HG03280 (cell line): ENCODE data around the gene NPM1.
A peak's percentile ranks its signal among the peaks of the same experiment; 100 is the strongest.
"Not testable (repeated sequence)": the region's sequence is repeated elsewhere in the genome, so short reads cannot be mapped to it uniquely, and the experiment has no call there.

ENCODE experiments used
- ATAC-seq: cut with Tn5 transposase; IDR thresholded peaks from one replicate; pipeline ENCODE4 v1.9.1; 2021; ENCODE audit warnings: mild to moderate bottlenecking, moderate library complexity; ENCODE audit not compliant: unreplicated experiment

Gene NPM1

DNA sequence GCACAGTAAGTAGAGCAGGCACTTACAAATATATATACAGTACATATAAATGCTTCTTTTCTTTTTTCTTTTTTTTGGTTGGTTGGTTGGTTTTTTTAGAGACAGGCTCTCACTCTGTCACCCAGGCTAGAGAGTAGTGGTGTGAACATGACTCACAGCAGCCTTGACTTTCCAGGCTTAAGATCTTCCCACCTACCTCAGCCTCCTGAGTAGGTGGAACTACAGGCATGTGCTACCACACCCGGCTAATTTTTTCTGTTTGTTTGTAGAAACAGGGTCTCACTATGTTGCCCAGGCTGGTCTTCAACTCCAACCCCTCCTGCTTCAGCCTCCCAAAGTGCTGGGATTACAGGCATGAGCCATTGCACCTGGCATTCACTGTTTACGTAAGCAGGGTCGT lies 2.6 kb upstream of the NPM1 start:
- not testable (repeated sequence) for ATAC-seq

DNA sequence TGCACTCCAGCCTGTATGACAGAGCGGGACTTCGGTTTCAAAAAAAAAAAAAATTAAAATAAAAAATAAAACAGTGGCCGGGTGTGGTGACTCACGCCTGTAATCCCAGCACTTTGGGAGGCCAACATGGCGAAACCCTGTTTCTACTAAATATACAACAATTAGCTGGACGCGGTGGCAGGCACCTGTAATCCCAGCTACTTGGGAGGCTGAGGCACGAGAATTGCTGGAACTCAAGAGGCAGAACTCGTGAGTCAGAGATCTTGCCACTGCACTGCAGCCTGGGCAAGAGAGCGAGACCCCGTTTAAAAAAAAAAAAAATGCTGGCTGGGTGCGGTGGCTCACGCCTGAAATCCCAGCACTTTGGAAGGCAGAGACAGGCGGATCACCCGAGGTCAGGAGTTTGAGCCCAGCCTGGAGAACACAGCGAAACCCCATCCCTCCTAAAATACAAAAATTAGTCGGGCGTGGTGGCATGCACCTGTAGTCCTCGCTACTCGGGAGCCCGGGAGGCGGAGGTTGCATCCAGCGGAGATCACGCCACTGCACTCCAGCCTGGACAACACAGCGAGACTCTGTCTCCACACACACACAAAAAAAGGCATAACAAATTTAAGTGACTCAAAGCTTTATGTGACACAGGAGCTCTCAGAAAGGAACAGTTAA lies 1.5 kb upstream of the NPM1 start:
- ATAC-seq = no peak

DNA sequence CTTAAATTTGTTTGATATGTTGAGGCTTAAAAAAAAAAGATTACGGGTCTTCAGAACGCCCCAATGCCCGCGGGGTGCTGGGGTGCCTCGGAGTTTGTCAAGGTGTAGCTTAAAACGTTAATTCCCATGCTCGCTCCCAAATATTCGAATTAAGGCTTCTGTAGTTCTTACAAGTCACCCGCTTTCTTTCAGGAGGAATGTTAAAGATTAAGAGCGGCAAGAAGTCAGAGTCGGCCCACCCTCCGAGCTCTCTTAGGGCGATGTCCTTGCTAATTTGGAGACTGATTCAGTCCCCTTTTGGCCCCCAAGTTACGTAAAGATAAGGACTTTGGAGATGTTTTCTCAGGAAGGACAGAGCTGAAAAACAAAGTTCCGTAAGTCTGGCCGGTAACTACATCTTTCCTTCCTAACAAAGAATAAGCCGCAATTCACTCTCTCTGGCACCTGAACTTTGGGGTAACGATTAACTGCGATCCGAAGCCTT lies 746 bp upstream of the NPM1 start:
- no peak for ATAC-seq

DNA sequence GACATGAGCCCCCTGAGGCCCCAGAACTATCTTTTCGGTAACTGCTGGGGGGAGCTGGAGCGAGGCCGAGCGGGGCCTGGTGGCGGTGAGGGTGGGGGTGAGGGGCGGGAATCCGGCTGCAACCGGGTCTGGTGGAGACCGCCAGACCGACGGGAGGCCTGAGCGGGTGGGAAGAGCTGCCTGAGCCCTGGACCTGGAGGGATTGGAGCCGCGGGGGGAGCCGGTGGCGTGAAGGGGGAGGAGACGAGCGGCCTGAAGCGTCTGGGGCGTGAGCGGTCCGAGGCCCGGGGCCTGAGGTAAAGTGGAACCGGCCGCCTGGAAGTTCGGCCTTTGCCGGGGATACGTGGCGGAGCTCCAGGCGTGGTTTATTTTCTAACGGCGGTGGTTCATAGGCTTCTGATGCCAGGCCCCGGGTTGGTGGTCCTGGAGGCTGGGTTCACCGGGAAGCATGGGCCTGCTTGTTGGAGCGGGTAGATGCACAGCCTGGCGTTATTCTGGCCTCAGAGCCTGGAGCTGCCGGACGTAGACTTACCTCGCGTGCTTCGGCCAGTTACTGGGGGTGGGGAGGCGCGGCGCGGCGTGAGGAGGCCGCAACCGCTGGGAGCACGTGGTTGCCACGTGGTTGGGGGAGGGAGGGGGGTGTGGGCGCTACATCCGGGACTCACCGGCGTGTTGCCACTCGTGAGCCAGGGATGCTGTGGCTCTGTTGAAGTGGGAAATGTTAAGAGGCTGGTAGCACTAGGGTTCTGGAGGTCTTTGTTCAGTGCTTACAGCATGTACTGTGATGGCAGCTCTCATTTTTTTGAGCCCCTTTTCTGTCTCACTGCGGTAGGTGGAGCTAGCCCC lies 544 bp downstream of the NPM1 start:
- peak; percentile 30 for ATAC-seq

- no peak for ATAC-seq
These were observed 1.1 kb downstream of the NPM1 start for GRCh38 chr5:171388816-171389168.

DNA sequence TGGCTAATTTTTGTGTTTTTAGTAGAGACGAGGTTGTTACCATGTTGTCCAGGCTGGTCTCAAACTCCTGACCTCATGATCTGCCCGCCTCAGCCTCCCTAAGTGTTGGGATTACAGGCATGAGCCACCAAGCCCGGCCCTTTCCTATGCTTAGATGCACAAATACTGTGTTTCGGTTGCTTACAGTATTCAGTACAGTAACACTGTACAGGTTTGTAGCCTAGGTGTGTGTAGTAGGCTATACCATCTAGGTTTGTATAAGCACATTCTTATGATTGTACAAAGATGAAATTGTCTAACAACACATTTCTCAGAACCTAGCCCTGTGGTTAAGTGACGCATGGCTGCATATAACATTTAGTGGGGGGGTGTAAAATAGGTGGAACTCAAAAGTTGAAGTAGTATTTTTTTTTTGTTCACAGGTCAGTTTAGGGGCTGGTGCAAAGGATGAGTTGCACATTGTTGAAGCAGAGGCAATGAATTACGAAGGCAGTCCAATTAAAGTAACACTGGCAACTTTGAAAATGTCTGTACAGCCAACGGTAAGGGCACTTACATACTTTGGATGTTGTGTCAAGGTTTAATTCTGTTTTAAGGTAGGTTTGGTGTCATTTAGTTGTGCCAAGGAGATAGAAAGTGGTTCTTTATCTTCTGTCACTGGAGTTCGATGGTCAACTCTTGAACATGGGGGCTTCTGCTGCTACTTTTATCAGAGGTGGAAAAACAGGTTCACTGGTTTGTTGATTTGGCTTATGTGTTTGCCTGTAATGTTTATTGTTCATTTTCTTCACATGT lies 3.4 kb downstream of the NPM1 start:
- ATAC-seq = no peak

DNA sequence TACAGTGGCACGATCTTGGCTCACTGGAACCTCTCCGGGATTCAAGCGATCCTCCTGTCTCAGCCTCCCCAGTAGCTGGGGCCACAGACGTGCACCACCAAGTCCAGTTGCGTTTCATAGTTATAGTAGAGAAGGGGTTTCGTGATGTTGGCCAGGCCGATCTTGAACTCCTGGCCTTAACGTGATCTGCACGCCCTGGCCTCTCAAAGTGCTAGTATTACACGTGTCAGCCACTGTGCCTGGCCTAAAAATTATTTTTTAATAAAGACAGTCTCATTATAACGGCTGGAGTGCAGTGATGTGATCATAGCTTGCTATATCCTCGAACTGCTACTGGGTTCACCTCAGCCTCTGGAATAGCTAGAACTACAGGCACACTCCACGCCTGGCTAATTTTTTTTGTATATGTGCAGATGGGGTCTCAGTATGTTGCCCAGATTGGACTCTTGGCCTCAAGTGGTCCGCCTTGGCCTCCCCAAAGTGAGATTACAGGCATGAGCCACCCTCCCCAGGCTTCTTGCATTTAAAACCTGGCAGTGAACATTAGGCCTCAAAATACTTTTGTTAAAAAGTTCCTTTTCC lies 4.4 kb downstream of the NPM1 start:
- no peak for ATAC-seq

- ATAC-seq = no peak
These were observed 5.0 kb downstream of the NPM1 start for GRCh38 chr5:171392585-171393159.

- no peak for ATAC-seq
These were observed 7.4 kb downstream of the NPM1 start for GRCh38 chr5:171395042-171395441.

DNA sequence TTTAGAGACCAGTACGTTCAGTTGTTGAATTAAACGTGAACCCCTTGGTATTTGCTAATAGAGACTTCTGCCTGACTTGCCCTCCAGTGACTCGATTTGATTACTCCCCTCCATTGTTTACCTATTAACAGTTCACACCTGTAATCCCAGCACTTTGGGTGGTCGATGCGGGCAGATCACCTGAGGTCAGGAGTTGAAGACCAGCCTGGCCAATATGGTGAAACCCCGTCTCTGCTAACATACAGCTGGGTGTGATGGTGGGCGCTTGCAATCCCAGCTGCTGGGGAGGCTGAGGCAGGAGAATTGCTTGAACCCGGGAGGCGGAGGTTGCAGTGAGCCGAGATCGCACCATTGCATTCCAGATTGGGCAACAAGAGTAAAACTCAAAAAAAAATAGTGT lies 8.9 kb downstream of the NPM1 start:
- ATAC-seq = not testable (repeated sequence)

DNA sequence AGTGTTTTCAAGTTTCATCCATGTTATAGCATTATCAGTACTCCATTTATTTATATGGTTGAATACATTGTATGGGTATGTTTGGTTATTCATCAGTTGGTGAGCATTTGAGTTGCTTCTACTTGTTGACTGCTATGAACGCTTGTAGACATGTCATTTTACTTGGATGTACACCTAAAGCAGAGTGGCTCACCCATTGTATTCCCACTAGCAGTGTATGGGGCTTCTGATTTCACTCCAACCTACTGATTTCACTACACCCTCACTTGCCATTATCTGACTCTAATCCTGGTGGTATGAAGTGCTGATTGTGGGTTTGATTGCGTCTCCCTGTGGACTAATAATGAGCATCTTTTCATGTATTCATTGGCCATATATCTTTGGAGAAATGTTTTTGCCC lies 9.5 kb downstream of the NPM1 start:
- no peak for ATAC-seq

DNA sequence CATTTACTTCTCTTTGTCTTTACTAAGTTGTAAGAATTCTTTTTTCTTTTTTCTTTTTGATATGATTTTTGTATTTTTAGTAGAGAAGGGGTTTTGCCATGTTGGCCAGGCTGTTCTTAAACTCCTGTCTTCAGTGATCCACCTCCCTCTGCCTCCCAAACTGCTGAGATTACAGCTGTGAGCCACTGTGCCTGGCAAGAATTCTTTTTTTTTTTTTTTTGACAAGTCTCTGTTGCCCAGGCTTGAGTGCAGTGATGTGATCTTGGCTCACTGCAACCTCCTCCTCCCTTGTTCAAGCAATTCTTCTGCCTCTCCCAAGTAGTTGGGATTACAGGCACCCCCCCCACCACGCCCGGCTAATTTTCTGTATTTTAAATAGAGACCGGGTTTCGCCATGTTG lies 9.9 kb downstream of the NPM1 start:
- ATAC-seq = no peak

DNA sequence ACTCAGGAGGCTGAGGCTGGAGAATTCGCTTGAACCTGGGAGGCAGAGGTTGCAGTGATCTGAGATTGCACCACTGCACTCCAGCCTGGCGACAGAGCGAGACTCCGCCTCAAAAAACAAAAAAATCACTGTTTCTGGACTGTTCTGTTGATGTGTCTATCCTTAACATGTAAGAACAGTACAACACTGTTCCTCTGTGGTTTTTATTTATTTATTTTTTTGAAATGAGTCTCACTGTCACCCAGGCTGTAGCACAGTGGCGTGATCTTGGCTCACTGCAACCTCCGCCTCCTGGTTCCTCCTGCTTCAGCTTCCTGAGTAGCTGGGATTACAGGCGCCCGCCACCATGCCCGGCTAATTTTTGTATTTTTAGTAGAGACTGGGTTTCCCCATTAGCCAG lies 11.0 kb downstream of the NPM1 start:
- not testable (repeated sequence) for ATAC-seq

- no peak for ATAC-seq
These were observed 12.5 kb downstream of the NPM1 start for GRCh38 chr5:171400169-171400568.

DNA sequence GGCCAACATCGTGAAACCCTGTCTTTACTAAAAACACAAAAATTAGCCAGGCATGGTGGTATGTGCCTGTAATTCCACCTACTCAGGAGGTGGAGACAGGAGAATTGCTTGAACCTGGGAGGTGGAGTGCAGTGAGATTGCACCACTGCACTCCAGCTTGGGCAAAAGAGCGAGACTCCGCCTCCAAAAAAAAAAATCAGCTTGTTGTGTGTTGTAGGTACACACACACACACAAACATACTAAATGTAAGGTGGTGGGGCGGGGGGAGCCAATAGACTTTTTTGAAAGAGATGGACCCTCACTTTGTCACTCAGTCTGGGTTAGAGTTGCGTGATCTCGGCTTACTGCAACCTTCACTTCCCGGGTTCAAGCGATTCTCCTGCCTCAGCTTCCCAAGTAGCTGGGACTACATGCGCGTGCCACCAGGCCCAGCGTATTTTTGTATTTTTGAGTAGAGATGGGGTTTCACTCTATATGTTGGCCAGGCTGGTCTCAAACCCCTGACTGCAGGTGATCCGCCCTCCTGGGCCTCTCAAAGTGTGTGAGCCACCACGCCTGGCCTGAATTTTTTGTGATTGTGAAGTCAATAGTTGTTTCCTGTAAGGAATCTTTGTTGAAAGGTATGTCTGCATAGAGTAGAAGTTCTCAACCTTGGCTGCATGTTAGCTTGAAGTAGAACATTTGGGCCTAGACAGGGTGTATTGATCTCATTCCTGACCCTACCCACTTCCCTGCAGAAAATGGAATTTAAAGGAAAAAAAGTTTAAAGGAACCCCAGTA lies 13.7 kb downstream of the NPM1 start:
- no peak for ATAC-seq

DNA sequence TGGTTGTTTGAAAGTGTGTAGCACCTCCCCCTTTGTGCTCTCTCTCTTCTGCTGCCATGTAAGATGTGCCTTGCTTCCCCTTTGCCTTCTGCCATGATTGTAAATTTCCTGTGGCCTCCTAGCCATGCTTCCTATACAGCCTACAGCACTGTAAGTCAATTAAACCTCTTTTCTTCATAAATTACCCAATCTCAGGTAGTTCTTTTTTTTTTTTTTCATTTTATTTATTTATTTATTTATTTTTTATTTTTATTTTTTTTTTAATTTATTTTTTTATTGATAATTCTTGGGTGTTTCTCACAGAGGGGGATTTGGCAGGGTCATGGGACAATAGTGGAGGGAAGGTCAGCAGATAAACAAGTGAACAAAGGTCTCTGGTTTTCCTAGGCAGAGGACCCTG lies 15.1 kb downstream of the NPM1 start:
- not testable (repeated sequence) for ATAC-seq

GRCh38 chr5:171405615-171406014 lies 18.0 kb downstream of the NPM1 start:
- no peak for ATAC-seq

- ATAC-seq = no peak
These were observed 19.6 kb downstream of the NPM1 start for GRCh38 chr5:171407234-171407633.

DNA sequence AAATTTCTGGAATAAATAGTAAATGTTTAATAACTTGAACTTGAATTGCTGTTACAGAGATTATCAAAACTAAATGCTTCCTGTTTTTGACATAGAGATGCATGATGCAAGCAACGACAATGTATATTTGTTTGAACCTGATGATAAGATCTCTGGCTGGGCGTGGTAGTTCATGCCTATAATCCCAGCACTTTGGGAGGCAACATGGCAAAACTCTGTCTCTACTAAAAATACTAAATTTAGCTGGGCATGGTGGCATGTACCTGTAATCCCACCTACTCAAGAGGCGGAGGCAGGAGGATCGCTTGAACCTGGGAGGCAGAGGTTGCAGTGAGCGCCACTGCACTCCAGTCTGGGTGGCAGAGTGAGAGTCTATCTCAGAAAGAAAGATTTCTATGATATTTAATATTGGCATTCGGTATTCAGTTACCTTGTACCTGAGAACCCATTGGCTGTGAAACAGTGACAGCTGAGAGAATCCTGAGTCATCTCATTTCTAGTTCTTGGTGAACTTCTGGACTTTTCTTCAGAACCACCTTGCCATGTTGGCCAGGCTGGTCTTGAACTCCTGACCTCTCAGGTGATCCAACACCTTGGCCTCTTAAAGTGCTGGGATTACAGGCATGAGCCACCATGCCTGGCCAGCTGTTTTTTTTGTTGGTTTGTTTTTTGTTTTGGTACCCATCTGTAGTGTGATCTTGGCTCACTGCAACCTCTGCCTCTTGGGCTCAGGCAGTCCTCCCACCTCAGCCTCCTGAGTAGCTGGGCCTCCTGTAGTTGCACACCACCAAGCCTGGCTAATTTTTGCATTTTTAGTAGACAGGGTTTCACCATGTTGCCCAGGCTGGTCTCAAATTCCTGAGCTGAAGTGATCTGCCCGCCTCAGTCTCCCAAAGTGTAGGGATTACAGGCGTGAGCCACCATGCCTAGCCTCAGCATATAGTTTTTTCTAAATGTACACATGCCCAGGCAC lies 21.8 kb downstream of the NPM1 start:
- no peak for ATAC-seq
